Measurements from ENCODE around the gene AGRN. TPM values are rescaled to one million over a fixed set of nuclear protein-coding genes. Genes with fewer than 3 reads are reported as not detected.

The AGRN gene
- total RNA-seq, 1 experiment from 2014 or later: 446 TPM

DNA sequence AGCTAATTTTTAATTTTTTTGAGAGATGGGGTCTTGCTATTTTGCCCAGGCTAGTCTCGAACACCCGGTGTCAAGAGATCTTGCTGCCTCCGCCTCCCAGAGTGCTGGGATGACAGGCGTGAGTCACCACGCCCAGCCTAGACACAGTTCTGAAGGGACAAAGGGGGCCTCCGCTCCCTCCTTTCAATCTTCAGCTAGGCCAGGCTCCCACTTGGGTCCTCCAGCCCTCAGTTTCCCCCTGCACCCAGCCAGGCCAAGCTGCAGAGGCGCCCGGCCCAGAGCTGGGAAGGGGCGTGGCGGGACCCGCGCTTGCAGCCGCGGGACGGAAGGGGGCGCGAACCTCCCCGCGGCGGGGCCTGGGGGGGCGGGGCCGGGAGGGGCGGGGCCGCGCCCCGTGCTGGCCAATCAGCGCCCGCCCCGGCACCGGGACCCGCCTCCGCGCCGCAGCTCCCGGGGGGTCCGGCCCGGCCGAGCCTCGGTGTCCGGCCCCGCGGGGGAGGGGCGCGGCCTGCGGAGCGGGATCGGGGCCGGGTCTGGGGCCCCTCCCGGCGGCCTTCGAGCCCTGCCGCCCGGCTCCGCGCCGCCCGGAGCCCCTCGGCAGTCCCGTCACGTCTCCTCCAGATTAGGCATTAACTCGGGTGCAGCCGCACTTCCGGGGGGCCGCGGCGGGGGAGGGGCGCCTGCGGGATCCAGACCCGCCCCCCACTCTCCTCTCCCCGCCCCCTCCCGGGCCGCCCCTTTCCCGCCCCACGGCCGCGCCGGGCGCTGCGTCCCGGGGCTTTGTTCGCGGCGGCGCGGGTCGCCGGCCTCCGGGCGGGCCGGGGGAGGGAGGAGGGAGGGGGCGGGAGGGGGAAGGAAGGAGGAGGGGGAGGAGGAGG lies 559 bp upstream of the AGRN start:
- no TSS peak for BruUV-seq (replicated peaks)
- H3K4me3 Mint-ChIP-seq (ENCODE audit: low read depth, unreplicated experiment): peak overlapping the region; percentile 73
- peak; percentile 91 for DNase-seq
- H3K27ac Mint-ChIP-seq (ENCODE audit: unreplicated experiment): peak overlapping the region; percentile 44
- CTCF ChIA-PET: interaction anchor here (0.6 to 0.8 kb wide), 2 partner anchors 17 to 45 kb away, joined by 4 to 7 read pairs; no protein-coding TSS in a partner anchor
- no peaks in the 10 kb centered on the region for H3K9me3 Mint-ChIP-seq (ENCODE audit: low read depth, unreplicated experiment)
- H3K4me1 Mint-ChIP-seq (ENCODE audit: low read depth, unreplicated experiment): peaks cover 18% of the 10 kb centered on the region
- no peak for TF ChIP-seq CTCF (IDR thresholded peaks at IDR 0.05; ENCODE audit: unreplicated experiment)
- peaks cover 48% of the 10 kb centered on the region for H3K36me3 Mint-ChIP-seq (ENCODE audit: insufficient read depth, unreplicated experiment)
- intact Hi-C loops (cut with micrococcal nuclease; ENCODE audit: unreplicated experiment): no loop called here
- H3K27me3 Mint-ChIP-seq (ENCODE audit: unreplicated experiment): no peaks in the 10 kb centered on the region

GRCh38 chr1:1020415-1021009 lies 592 bp downstream of the AGRN start:
- Mint-ChIP-seq H3K36me3 (ENCODE audit: insufficient read depth, unreplicated experiment) (peaks cover 53% of the 10 kb centered on the region), H3K4me3 (ENCODE audit: low read depth, unreplicated experiment) (peak overlapping the region; percentile 73), H3K27me3 (ENCODE audit: unreplicated experiment) (no peaks in the 10 kb centered on the region), H3K27ac (ENCODE audit: unreplicated experiment) (peak overlapping the region; percentile 44), H3K4me1 (ENCODE audit: low read depth, unreplicated experiment) (peaks cover 18% of the 10 kb centered on the region), H3K9me3 (ENCODE audit: low read depth, unreplicated experiment) (no peaks in the 10 kb centered on the region)
- CTCF ChIA-PET: interaction anchor here (0.6 kb wide), 1 partner anchor 16 kb away, joined by 4 read pairs; no protein-coding TSS in a partner anchor
- BruUV-seq (replicated peaks): no TSS peak
- DNase-seq: peak; percentile 36
- no peak for TF ChIP-seq CTCF (IDR thresholded peaks at IDR 0.05; ENCODE audit: unreplicated experiment)
- intact Hi-C loops (cut with micrococcal nuclease; ENCODE audit: unreplicated experiment): loop anchor here (5.0 kb wide), 1 partner anchor 37 kb away; no protein-coding TSS in a partner anchor

DNA sequence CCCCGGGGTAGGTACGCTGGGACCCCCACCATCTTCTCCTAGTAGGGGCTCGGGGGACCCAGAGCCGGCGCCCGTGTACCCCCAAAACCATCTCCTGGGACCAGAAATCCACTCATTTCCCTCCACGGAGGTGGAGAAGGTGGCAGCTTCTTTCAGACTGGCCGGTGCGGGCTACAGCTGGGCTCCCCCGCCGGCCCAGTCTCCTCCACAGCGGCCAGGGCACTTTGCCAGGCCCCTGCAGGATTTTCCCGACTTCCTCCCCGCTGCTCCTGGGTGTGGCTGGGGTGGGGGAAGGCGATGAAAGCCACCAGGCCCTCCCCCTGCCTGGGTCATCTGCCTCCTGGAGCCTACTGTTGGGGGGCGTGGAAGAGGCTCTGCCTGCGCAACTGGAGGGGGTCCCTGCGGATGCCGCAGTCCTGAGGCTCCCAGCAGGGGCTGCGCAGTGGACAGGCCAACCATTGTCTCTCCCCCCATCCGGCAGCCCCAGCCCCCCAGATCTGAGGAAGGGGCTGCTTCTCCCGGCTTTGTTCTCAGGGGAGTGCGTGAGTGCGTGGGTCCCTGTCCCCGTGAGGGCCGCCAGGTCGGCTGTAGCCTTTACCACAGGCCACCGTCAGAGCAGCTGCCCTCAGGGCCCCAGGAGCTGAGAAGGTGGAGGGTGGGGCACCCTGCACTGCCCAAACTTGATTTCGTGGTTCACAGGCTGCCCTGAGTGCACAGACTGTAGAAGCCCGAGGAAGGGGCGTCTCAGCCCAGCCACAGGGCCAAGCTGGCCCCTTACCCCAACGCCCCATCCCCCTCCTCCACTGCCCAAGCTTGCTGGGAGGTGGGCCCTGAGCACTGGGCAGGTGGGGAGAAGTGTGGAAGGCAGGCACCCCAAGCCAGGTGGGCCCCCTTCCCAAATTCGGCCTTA lies 1.3 kb downstream of the AGRN start:
- peak; percentile 78 for DNase-seq
- TF ChIP-seq CTCF (IDR thresholded peaks at IDR 0.05; ENCODE audit: unreplicated experiment): no peak
- Mint-ChIP-seq H3K27me3 (ENCODE audit: unreplicated experiment) (no peaks in the 10 kb centered on the region), H3K36me3 (ENCODE audit: insufficient read depth, unreplicated experiment) (peaks cover 53% of the 10 kb centered on the region), H3K4me3 (ENCODE audit: low read depth, unreplicated experiment) (peak overlapping the region; percentile 73), H3K4me1 (ENCODE audit: low read depth, unreplicated experiment) (peaks cover 18% of the 10 kb centered on the region), H3K9me3 (ENCODE audit: low read depth, unreplicated experiment) (no peaks in the 10 kb centered on the region), H3K27ac (ENCODE audit: unreplicated experiment) (peak overlapping the region; percentile 69)
- CTCF ChIA-PET: interaction anchor here (0.6 kb wide), 1 partner anchor 43 kb away, joined by 3 read pairs; no protein-coding TSS in a partner anchor
- intact Hi-C loops (cut with micrococcal nuclease; ENCODE audit: unreplicated experiment): loop anchor here (5.0 kb wide), 1 partner anchor 36 kb away; no protein-coding TSS in a partner anchor
- BruUV-seq (replicated peaks): TSS peak; percentile 35

DNA sequence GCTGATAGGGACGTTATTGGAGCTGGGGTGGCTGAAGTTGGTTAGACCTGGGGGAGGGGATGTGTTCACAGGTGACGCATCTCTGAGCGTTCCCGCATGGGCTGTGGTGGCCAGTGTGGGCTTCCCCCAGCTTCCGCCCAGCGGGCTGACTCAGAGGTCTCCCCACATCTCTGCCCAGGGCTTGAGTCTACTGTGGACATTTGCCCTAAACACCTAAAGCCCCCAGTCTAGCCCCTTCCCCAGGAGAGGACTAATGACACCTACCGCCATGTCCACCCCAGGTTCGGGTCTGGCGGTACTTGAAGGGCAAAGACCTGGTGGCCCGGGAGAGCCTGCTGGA lies 2.0 kb downstream of the AGRN start:
- DNase-seq: peak; percentile 64
- CTCF ChIA-PET: interaction anchor here (0.8 kb wide), 1 partner anchor 42 kb away, joined by 4 read pairs; no protein-coding TSS in a partner anchor
- intact Hi-C loops (cut with micrococcal nuclease; ENCODE audit: unreplicated experiment): loop anchor here (5.0 kb wide), 1 partner anchor 35 kb away; no protein-coding TSS in a partner anchor
- peaks cover 53% of the 10 kb centered on the region for H3K36me3 Mint-ChIP-seq (ENCODE audit: insufficient read depth, unreplicated experiment)
- peaks cover 18% of the 10 kb centered on the region for H3K4me1 Mint-ChIP-seq (ENCODE audit: low read depth, unreplicated experiment)
- no peaks in the 10 kb centered on the region for H3K9me3 Mint-ChIP-seq (ENCODE audit: low read depth, unreplicated experiment)
- H3K27me3 Mint-ChIP-seq (ENCODE audit: unreplicated experiment): no peaks in the 10 kb centered on the region
- no TSS peak for BruUV-seq (replicated peaks)
- no peak for TF ChIP-seq CTCF (IDR thresholded peaks at IDR 0.05; ENCODE audit: unreplicated experiment)
- peak overlapping the region; percentile 73 for H3K4me3 Mint-ChIP-seq (ENCODE audit: low read depth, unreplicated experiment)
- H3K27ac Mint-ChIP-seq (ENCODE audit: unreplicated experiment): peak overlapping the region; percentile 69
